WTC11 (cell line): Measurements from ENCODE around the gene FAM217B. TPM values are rescaled to one million over a fixed set of nuclear protein-coding genes. Genes with fewer than 3 reads are reported as not detected.

Source experiments
- ATAC-seq: fragments of 200-7000 bp; cut with Tn5 transposase; 2 replicates; pipeline ENCODE4 v1.10.0; 2021; ENCODE audit warnings: mild to moderate bottlenecking, moderate library complexity
- CTCF ChIA-PET: fragments of 300-600 bp; sonication (Branson Sonifier 250); formaldehyde crosslinking; loops from one replicate; lab custom pipeline; 2021; ENCODE audit warnings: antibody characterized with exemption; lab: Charles Lee
- POLR2A ChIA-PET: fragments of 350-600 bp; sonication (Branson Sonifier 250); formaldehyde crosslinking; loops from one replicate; lab custom pipeline; 2021; ENCODE audit warnings: antibody characterized with exemption; lab: Charles Lee
- DNase-seq: peaks from one replicate; pipeline ENCODE4 v3.0.0; 2021; ENCODE audit warnings: low spot score
- H3K27ac Mint-ChIP-seq: 2 replicates; pipeline ENCODE4 v1.8.0; 2021; ENCODE audit warnings: mixed read lengths
- H3K27me3 Mint-ChIP-seq: 2 replicates; pipeline ENCODE4 v1.8.0; 2021; ENCODE audit warnings: low read depth, mild to moderate bottlenecking, moderate library complexity, mixed read lengths
- H3K36me3 Mint-ChIP-seq: 2 replicates; pipeline ENCODE4 v1.8.0; 2021; ENCODE audit warnings: mixed read lengths
- H3K4me1 Mint-ChIP-seq: 2 replicates; pipeline ENCODE4 v1.8.0; 2022; ENCODE audit warnings: mixed read lengths
- H3K4me3 Mint-ChIP-seq: 2 replicates; pipeline ENCODE4 v1.8.0; 2021; ENCODE audit warnings: mild to moderate bottlenecking, moderate library complexity, mixed read lengths
- H3K9me3 Mint-ChIP-seq: 2 replicates; pipeline ENCODE4 v1.8.0; 2021; ENCODE audit warnings: mixed read lengths
- CREB1 ChIP-seq: sonication (generic); formaldehyde crosslinking; IDR thresholded peaks from 2 replicates; pipeline ENCODE4 v1.8.0; 2023; ENCODE audit warnings: mild to moderate bottlenecking, missing genetic modification reagents
- CREM ChIP-seq: sonication (generic); formaldehyde crosslinking; IDR thresholded peaks from 2 replicates; pipeline ENCODE4 v1.8.1; 2022; ENCODE audit warnings: mild to moderate bottlenecking, missing genetic modification reagents, moderate library complexity
- ETV6 ChIP-seq: sonication (generic); formaldehyde crosslinking; IDR thresholded peaks from 2 replicates; pipeline ENCODE4 v1.8.1; 2022; ENCODE audit warnings: mild to moderate bottlenecking, missing genetic modification reagents
- FOXK1 ChIP-seq: sonication (generic); formaldehyde crosslinking; IDR thresholded peaks from 2 replicates; pipeline ENCODE4 v1.8.0; 2022; ENCODE audit warnings: mild to moderate bottlenecking, moderate library complexity, missing genetic modification reagents
- GABPB1 ChIP-seq: sonication (generic); formaldehyde crosslinking; IDR thresholded peaks from 2 replicates; pipeline ENCODE4 v1.8.1; 2023; ENCODE audit warnings: mild to moderate bottlenecking, missing genetic modification reagents
- JAZF1 ChIP-seq: fragments of 250-450 bp; sonication (Bioruptor Pico); IDR thresholded peaks from 2 replicates; pipeline ENCODE4 v1.9.0; 2021; ENCODE audit warnings: moderate library complexity, mild to moderate bottlenecking, inconsistent platforms
- MLX ChIP-seq: sonication (generic); formaldehyde crosslinking; IDR thresholded peaks from 2 replicates; pipeline ENCODE4 v1.8.1; 2023; ENCODE audit warnings: mild to moderate bottlenecking, missing genetic modification reagents, moderate library complexity
- RELA ChIP-seq: sonication (generic); formaldehyde crosslinking; IDR thresholded peaks from 2 replicates; pipeline ENCODE4 v1.8.1; 2022; ENCODE audit warnings: missing genetic modification reagents, mild to moderate bottlenecking, borderline replicate concordance
- SP1 ChIP-seq: sonication (generic); formaldehyde crosslinking; conservative IDR thresholded peaks from 2 replicates; pipeline ENCODE4 v1.8.1; 2022; ENCODE audit warnings: missing genetic modification reagents
- STAT6 ChIP-seq: sonication (generic); formaldehyde crosslinking; conservative IDR thresholded peaks from 2 replicates; pipeline ENCODE4 v1.8.1; 2023; ENCODE audit warnings: mild to moderate bottlenecking, low read depth, missing genetic modification reagents, moderate library complexity
- USF1 ChIP-seq: sonication (generic); formaldehyde crosslinking; IDR thresholded peaks from 2 replicates; pipeline ENCODE4 v1.8.0; 2022; ENCODE audit warnings: mild to moderate bottlenecking, missing genetic modification reagents
- ZBTB21 ChIP-seq: sonication (generic); formaldehyde crosslinking; IDR thresholded peaks from 2 replicates; pipeline ENCODE4 v1.8.1; 2023; ENCODE audit warnings: mild to moderate bottlenecking, missing genetic modification reagents, borderline replicate concordance
- ZNF396 ChIP-seq: fragments of 250-450 bp; sonication (Bioruptor Pico); IDR thresholded peaks from 2 replicates; pipeline ENCODE4 v1.8.0; 2021; ENCODE audit warnings: mild to moderate bottlenecking, moderate library complexity, borderline replicate concordance
- total RNA-seq: library from RNA; stranded (reverse); gene quantifications from 3 replicates; pipeline ENCODE4 v1.2.3, GENCODE V29; 2021
- TF ChIP-seq, protein P1 (sequence below): sonication (generic); formaldehyde crosslinking; IDR thresholded peaks from 2 replicates; pipeline ENCODE4 v1.8.1; 2022; ENCODE audit warnings: low read depth, mild to moderate bottlenecking, moderate library complexity, missing genetic modification reagents, borderline replicate concordance
- TF ChIP-seq, protein P2 (sequence below): sonication (generic); formaldehyde crosslinking; IDR thresholded peaks from 2 replicates; pipeline ENCODE4 v1.8.0; 2022; ENCODE audit warnings: mild to moderate bottlenecking, missing genetic modification reagents
- TF ChIP-seq, protein P3 (sequence below): sonication (generic); formaldehyde crosslinking; IDR thresholded peaks from 2 replicates; pipeline ENCODE4 v1.8.0; 2022; ENCODE audit warnings: mild to moderate bottlenecking, missing genetic modification reagents
- TF ChIP-seq, protein P4 (sequence below): sonication (generic); formaldehyde crosslinking; IDR thresholded peaks from 2 replicates; pipeline ENCODE4 v1.8.0; 2022; ENCODE audit warnings: missing genetic modification reagents

Gene FAM217B
- total RNA-seq, 1 experiment from 2014 or later: 14.8 TPM

DNA sequence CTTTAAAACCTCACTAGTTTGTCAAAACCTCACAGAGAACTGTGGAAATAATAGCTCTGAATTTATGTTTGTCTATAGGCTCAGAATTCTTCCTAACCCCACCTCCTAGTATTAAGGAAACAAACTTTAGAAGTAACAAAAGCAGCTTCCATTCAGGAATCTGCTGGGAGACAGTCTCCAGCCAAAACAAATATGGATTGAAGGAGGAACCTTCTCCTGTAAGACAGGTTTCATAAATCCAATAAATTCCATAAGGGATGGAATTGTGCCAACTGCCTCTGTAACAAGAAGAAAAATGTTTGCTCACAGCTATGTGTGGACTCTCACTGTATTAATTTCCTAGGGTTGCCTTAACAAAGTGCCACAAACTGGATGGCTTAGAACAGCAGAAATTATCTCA is 14.3 kb upstream of the FAM217B start:
- no peaks in the 10 kb centered on the region for H3K4me1 Mint-ChIP-seq
- ChIA-PET POLR2A (no interaction called here), CTCF (interaction anchor here (1.4 kb wide), 1 partner anchor 8 kb away, joined by 5 read pairs; no protein-coding TSS in a partner anchor)
- H3K4me3 Mint-ChIP-seq: no peak overlapping the region
- no peaks in the 10 kb centered on the region for H3K9me3 Mint-ChIP-seq
- H3K36me3 Mint-ChIP-seq: no peaks in the 10 kb centered on the region
- no peak overlapping the region for H3K27ac Mint-ChIP-seq
- DNase-seq (no peak), ATAC-seq (no peak)
- H3K27me3 Mint-ChIP-seq: peaks cover 47% of the 10 kb centered on the region
- no peak for TF ChIP-seq STAT6 (CRISPR knock-in tag)
- TF ChIP-seq, protein P1, sequence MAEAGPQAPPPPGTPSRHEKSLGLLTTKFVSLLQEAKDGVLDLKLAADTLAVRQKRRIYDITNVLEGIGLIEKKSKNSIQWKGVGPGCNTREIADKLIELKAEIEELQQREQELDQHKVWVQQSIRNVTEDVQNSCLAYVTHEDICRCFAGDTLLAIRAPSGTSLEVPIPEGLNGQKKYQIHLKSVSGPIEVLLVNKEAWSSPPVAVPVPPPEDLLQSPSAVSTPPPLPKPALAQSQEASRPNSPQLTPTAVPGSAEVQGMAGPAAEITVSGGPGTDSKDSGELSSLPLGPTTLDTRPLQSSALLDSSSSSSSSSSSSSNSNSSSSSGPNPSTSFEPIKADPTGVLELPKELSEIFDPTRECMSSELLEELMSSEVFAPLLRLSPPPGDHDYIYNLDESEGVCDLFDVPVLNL (CRISPR knock-in tag): no peak
- no peak for TF ChIP-seq SP1 (CRISPR knock-in tag)
- TF ChIP-seq ZBTB21 (CRISPR knock-in tag): no peak

GRCh38 chr20:59931511-59932312 is 8.5 kb upstream of the FAM217B start:
- DNase-seq (no peak), ATAC-seq (no peak)
- Mint-ChIP-seq H3K27me3 (peaks cover 56% of the 10 kb centered on the region), H3K4me1 (peaks cover 6% of the 10 kb centered on the region; the same call in 1 of the 2 replicates), H3K4me3 (no peak overlapping the region), H3K27ac (no peak overlapping the region), H3K9me3 (no peaks in the 10 kb centered on the region), H3K36me3 (no peaks in the 10 kb centered on the region)
- ChIA-PET POLR2A (no interaction called here), CTCF (no interaction called here)
- TF ChIP-seq CREM (CRISPR knock-in tag) (no peak), FOXK1 (CRISPR knock-in tag) (no peak), ETV6 (CRISPR knock-in tag) (no peak), GABPB1 (no peak), MLX (CRISPR knock-in tag) (no peak), JAZF1 (CRISPR knock-in tag) (no peak), CREB1 (no peak), RELA (CRISPR knock-in tag) (no peak), ZNF396 (CRISPR knock-in tag) (no peak), USF1 (CRISPR knock-in tag) (no peak)
- TF ChIP-seq, protein P2, sequence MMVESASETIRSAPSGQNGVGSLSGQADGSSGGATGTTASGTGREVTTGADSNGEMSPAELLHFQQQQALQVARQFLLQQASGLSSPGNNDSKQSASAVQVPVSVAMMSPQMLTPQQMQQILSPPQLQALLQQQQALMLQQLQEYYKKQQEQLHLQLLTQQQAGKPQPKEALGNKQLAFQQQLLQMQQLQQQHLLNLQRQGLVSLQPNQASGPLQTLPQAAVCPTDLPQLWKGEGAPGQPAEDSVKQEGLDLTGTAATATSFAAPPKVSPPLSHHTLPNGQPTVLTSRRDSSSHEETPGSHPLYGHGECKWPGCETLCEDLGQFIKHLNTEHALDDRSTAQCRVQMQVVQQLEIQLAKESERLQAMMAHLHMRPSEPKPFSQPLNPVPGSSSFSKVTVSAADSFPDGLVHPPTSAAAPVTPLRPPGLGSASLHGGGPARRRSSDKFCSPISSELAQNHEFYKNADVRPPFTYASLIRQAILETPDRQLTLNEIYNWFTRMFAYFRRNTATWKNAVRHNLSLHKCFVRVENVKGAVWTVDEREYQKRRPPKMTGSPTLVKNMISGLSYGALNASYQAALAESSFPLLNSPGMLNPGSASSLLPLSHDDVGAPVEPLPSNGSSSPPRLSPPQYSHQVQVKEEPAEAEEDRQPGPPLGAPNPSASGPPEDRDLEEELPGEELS (CRISPR knock-in tag): no peak
- TF ChIP-seq, protein P3, sequence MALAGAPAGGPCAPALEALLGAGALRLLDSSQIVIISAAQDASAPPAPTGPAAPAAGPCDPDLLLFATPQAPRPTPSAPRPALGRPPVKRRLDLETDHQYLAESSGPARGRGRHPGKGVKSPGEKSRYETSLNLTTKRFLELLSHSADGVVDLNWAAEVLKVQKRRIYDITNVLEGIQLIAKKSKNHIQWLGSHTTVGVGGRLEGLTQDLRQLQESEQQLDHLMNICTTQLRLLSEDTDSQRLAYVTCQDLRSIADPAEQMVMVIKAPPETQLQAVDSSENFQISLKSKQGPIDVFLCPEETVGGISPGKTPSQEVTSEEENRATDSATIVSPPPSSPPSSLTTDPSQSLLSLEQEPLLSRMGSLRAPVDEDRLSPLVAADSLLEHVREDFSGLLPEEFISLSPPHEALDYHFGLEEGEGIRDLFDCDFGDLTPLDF (CRISPR knock-in tag): no peak
- TF ChIP-seq, protein P4, sequence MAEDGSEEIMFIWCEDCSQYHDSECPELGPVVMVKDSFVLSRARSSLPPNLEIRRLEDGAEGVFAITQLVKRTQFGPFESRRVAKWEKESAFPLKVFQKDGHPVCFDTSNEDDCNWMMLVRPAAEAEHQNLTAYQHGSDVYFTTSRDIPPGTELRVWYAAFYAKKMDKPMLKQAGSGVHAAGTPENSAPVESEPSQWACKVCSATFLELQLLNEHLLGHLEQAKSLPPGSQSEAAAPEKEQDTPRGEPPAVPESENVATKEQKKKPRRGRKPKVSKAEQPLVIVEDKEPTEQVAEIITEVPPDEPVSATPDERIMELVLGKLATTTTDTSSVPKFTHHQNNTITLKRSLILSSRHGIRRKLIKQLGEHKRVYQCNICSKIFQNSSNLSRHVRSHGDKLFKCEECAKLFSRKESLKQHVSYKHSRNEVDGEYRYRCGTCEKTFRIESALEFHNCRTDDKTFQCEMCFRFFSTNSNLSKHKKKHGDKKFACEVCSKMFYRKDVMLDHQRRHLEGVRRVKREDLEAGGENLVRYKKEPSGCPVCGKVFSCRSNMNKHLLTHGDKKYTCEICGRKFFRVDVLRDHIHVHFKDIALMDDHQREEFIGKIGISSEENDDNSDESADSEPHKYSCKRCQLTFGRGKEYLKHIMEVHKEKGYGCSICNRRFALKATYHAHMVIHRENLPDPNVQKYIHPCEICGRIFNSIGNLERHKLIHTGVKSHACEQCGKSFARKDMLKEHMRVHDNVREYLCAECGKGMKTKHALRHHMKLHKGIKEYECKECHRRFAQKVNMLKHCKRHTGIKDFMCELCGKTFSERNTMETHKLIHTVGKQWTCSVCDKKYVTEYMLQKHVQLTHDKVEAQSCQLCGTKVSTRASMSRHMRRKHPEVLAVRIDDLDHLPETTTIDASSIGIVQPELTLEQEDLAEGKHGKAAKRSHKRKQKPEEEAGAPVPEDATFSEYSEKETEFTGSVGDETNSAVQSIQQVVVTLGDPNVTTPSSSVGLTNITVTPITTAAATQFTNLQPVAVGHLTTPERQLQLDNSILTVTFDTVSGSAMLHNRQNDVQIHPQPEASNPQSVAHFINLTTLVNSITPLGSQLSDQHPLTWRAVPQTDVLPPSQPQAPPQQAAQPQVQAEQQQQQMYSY (CRISPR knock-in tag): no peak
